PFSK-1 (cell line): ENCODE measurements around the gene TMEM176A.

ENCODE experiments used
- FOXP2 ChIP-seq: optimal IDR thresholded peaks from 2 replicates; pipeline ENCODE3; 2011; ENCODE audit warnings: borderline replicate concordance, control low read depth, inconsistent platforms; ENCODE audit not compliant: insufficient read depth; ENCODE audit errors: extremely low read length, extremely low read depth
- POLR2AphosphoS5 ChIP-seq: IDR thresholded peaks from 2 replicates; pipeline ENCODE4 v1.6.1; 2012; ENCODE audit warnings: low read depth, mild to moderate bottlenecking, control low read depth, low read length, moderate library complexity
- SIN3A ChIP-seq: IDR thresholded peaks from 2 replicates; pipeline ENCODE4 v1.6.1; 2012; ENCODE audit warnings: mild to moderate bottlenecking, low read length, moderate library complexity, borderline replicate concordance; ENCODE audit not compliant: insufficient read depth
- TAF1 ChIP-seq: IDR thresholded peaks from 2 replicates; pipeline ENCODE4 v1.6.1; 2012; ENCODE audit warnings: low read length, control low read depth, borderline replicate concordance; ENCODE audit not compliant: insufficient read depth
- TF ChIP-seq, protein P1 (sequence below), 2 experiments: IDR thresholded peaks; 2 replicates each; pipeline versions ENCODE4 v1.6.1 to v1.8.0; 2011 to 2012; ENCODE audit warnings: low read depth in 2 of 2, low read length in 2 of 2, control low read depth in 1 of 2, inconsistent platforms in 1 of 2, mild to moderate bottlenecking in 1 of 2, moderate library complexity in 1 of 2; ENCODE audit not compliant: insufficient read depth in 1 of 2

Gene TMEM176A

DNA sequence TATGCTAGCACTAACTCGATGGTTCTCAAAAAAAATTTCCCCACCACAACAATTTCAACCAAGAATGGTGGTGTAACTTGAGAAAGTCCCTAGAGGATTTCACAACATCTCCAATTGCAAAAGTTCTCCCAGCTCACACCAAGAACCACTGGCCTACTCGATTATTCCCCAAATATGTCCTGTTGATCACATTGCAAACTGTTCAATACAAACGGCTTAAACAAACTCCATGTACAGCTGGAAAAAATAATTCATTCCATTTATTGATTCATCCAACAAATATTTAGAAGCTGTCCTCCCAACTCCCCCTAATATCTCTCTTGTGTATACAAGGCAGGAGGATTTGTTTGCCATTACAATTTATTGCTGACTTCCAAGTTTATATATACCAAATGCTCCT is 19.5 kb upstream of the TMEM176A start:
- no peak for TF ChIP-seq TAF1
- TF ChIP-seq, protein P1, sequence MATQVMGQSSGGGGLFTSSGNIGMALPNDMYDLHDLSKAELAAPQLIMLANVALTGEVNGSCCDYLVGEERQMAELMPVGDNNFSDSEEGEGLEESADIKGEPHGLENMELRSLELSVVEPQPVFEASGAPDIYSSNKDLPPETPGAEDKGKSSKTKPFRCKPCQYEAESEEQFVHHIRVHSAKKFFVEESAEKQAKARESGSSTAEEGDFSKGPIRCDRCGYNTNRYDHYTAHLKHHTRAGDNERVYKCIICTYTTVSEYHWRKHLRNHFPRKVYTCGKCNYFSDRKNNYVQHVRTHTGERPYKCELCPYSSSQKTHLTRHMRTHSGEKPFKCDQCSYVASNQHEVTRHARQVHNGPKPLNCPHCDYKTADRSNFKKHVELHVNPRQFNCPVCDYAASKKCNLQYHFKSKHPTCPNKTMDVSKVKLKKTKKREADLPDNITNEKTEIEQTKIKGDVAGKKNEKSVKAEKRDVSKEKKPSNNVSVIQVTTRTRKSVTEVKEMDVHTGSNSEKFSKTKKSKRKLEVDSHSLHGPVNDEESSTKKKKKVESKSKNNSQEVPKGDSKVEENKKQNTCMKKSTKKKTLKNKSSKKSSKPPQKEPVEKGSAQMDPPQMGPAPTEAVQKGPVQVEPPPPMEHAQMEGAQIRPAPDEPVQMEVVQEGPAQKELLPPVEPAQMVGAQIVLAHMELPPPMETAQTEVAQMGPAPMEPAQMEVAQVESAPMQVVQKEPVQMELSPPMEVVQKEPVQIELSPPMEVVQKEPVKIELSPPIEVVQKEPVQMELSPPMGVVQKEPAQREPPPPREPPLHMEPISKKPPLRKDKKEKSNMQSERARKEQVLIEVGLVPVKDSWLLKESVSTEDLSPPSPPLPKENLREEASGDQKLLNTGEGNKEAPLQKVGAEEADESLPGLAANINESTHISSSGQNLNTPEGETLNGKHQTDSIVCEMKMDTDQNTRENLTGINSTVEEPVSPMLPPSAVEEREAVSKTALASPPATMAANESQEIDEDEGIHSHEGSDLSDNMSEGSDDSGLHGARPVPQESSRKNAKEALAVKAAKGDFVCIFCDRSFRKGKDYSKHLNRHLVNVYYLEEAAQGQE (IDR thresholded peaks at IDR 0.05; ENCODE audit: insufficient read depth in 1 of 2, low read depth in 2 of 2, low read length in 2 of 2) = no peak
- no peak for TF ChIP-seq SIN3A
- no peak for TF ChIP-seq FOXP2
- no peak for TF ChIP-seq POLR2AphosphoS5

DNA sequence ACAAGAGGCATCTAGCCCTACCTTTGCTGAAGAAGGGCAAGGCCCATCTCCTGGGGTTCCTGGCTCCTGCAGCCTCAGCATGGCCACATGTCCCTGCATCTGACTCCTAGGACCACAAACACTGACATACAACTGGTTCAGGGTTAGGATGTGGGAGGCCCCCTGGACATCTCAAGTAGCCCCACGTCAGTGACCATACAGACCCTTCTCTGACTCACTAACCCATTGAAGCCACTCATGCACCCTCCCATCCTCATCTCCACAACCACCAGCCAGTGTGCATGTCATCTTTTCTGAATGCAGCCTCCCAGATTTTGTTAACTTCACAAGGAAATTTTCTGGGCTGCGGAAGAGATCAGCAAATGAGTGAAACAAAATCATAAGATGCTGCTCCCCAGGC is 18.6 kb upstream of the TMEM176A start:
- TF ChIP-seq POLR2AphosphoS5 (no peak), FOXP2 (no peak), SIN3A (no peak), TAF1 (no peak)
- TF ChIP-seq, protein P1 (IDR thresholded peaks at IDR 0.05; ENCODE audit: insufficient read depth in 1 of 2, low read depth in 2 of 2, low read length in 2 of 2) = no peak

DNA sequence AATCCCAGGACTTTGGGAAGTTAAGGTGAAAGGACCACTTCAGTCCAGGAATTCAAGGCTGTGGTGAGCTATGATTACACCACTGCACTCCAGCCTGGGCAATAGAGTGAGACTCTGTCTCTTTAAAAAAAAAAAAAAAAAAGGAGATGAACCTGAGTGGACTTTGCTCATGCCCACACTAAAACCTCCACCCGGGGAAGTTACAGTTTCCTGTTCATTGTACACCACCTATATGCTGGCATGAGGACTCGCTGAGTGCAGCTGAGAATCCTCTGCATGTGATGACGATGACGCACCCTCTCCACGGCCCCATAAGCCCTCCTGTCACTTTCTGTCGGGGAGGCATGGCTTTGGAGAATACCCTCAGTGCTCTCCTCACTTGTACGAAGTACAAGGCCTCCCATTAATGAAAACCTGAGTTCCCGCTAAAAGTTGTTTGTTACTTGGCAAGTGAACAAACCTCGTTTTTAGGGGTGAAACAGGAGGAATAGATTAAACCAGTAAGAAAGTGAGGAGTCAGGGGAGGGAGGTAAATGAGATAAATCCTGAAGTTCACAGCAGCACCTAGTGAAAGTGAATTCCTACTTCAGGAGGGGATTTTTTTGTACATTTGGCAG is 16.3 kb upstream of the TMEM176A start:
- no peak for TF ChIP-seq POLR2AphosphoS5
- TF ChIP-seq, protein P1 (IDR thresholded peaks at IDR 0.05; ENCODE audit: insufficient read depth in 1 of 2, low read depth in 2 of 2, low read length in 2 of 2) = no peak
- TF ChIP-seq FOXP2 = no peak
- no peak for TF ChIP-seq TAF1

DNA sequence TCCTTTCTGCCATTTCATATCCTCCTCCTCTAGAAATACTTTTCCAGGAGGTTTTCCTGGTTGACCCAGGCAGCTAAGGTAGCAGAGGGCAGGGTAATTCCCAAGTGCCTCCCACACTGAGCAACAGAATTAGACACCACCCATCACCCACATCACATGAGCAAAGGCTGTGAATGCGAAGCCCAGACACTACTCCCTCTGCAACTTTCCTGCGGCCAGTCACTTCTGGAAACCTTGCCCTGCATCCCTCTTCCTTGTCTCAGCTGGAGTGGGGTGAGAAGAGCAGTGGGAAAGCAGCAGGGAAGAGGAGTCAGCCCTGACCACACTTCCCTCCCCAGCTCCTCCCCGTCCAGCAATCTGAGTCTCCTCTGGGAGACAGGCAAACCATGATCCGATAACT is 15.6 kb upstream of the TMEM176A start:
- TF ChIP-seq SIN3A (no peak), TAF1 (no peak), POLR2AphosphoS5 (no peak), FOXP2 (no peak)
- TF ChIP-seq, protein P1 (IDR thresholded peaks at IDR 0.05; ENCODE audit: insufficient read depth in 1 of 2, low read depth in 2 of 2, low read length in 2 of 2) = no peak
